WTC11 (cell line): Measurements from ENCODE around the gene EMC8.

Experiments used
- AR ChIP-seq: fragments of 250-450 bp; sonication (Bioruptor Pico); IDR thresholded peaks from 2 replicates; pipeline ENCODE4 v1.9.0; 2021; ENCODE audit warnings: mild to moderate bottlenecking
- ATF3 ChIP-seq: sonication (generic); formaldehyde crosslinking; conservative IDR thresholded peaks from 2 replicates; pipeline ENCODE4 v1.8.1; 2022; ENCODE audit warnings: mild to moderate bottlenecking, missing genetic modification reagents
- E2F1 ChIP-seq: sonication (generic); formaldehyde crosslinking; IDR thresholded peaks from 2 replicates; pipeline ENCODE4 v1.8.0; 2022; ENCODE audit warnings: mild to moderate bottlenecking, missing genetic modification reagents
- IRF1 ChIP-seq: sonication (generic); formaldehyde crosslinking; IDR thresholded peaks from 2 replicates; pipeline ENCODE4 v1.8.0; 2023; ENCODE audit warnings: missing genetic modification reagents

- no peak for TF ChIP-seq IRF1
- no peak for TF ChIP-seq ATF3 (CRISPR knock-in tag)
- no peak for TF ChIP-seq E2F1 (CRISPR knock-in tag)
- no peak for TF ChIP-seq AR (CRISPR knock-in tag)
Measured at GRCh38 chr16:85735946-85736345, 63.4 kb downstream of the EMC8 start.
